ENCODE measurements around the gene PRUNE2. TPM values are rescaled to one million over a fixed set of nuclear protein-coding genes. Genes with fewer than 3 reads are reported as not detected.

The PRUNE2 gene
- total RNA-seq, 2 experiments from 2014 or later, result 0.23 to 0.42 TPM

DNA sequence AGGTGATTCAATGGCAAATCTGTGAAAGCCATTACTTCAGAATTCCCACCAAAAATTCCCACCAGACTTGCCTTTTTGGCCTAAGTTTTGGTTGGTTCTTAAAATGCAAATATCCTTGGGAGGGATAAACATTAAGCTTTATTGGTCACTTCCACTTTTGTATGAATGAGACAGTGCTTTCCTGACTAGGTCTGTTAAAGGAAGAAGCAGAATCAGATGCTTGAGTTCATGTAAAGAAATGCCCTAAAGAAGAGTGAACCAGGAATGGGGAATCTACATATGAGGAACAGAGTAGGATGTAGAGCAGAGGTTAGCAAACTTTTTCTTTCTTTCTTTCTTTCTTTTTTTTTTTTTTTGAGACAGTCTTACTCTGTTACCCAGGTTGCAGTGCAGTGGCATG, 317.6 kb downstream of the PRUNE2 start:
- H3K27me3 Mint-ChIP-seq, result peaks cover 2% of the 10 kb centered on the region
- H3K4me1 Mint-ChIP-seq, result peaks cover 2% of the 10 kb centered on the region
- H3K36me3 Mint-ChIP-seq (ENCODE audit: low read depth), result no peaks in the 10 kb centered on the region
- no peak for DNase-seq
- ChIA-PET CTCF (no interaction called here), POLR2A (no interaction called here)
- H3K4me3 Mint-ChIP-seq, result no peak overlapping the region
- no peaks in the 10 kb centered on the region for H3K9me3 Mint-ChIP-seq
- no peak overlapping the region for H3K27ac Mint-ChIP-seq

DNA sequence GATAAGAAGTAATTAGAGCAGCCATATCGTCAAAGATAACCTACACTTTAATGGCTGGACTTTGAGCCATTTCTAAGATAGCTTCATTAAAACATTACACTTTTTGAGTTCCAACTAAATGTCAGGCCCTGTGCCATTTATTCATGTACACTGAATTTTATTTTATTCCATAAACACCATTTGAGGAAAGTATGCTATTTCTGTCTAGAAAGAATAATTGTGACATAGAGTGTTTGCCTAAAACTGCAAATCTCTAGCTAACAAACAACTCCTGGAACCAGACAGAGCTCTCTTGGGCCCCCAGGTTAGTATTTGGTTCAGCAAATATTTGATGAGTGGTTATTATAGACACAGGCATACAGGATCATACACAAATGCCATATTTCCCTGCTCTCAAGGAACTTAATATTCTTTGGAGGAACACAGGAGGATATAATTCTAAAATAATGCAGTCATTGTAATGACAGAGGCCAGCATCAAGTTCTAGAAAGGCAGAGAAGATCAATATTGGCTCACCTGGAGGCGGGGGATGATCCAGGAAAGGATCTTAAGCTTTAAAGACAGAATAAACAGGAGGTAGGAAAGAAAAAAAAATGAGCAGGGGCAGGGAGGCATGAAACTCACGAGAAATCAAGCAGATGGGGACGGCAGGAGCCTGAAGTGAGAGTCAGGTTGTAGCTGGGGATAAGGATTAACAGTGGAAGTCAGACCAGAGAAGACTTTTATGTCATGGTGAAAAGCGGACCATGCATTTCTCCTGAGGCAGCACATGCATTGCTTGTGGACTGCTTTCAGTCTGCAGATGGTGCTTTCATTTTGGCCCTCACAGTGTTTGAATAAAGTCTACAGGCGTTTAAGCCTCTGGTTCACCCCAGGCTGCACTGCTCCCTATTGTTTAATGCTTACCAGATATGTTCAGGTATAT, 319.3 kb downstream of the PRUNE2 start:
- Mint-ChIP-seq H3K9me3 (no peaks in the 10 kb centered on the region), H3K4me3 (no peak overlapping the region), H3K4me1 (no peaks in the 10 kb centered on the region), H3K36me3 (ENCODE audit: low read depth) (no peaks in the 10 kb centered on the region), H3K27ac (no peak overlapping the region), H3K27me3 (peaks cover 2% of the 10 kb centered on the region)
- ChIA-PET CTCF (no interaction called here), POLR2A (no interaction called here)
- DNase-seq, result no peak

DNA sequence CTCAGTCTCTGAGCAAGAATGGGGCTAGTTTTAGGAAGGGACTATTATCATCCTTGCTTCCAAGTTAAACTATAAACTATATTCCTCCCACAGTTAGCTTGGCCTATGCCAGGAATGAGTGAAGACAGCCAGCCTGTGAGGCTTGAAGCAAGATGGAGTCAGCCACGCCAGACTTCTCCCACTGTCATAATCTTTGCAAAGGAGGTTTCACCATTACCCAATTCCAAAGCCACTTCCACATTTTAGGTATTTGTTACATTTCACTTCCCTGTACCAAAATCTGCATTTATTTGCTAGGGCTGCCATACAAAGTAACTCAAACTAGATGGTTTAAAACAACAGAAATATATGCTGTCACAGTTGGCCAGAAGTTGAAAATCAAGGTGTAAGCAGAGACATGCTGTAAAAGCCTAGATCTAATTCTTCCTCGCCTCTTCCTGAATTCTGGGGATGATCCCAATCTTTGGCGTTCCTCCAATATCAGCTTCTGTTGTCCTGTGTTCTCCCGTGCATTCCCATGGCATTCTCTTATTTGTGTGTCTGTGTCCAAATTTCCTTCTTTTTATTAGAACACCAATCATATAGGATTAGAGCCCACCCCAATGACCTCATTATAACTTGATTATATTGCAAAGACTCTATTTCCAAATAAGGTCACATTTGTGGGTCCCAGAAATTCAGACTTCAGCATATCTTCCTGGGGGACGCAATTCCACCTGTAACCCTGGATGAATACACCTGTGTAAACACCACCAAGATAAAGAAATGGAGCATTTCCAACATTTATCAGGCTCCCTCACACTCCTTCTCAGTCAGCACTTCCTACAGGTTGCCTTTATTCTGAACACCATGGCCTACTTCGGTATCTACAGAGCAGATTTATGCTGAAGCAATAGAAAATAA, 320.2 kb downstream of the PRUNE2 start:
- Mint-ChIP-seq H3K4me1 (no peaks in the 10 kb centered on the region), H3K9me3 (no peaks in the 10 kb centered on the region), H3K4me3 (no peak overlapping the region), H3K27me3 (no peaks in the 10 kb centered on the region), H3K36me3 (ENCODE audit: low read depth) (no peaks in the 10 kb centered on the region), H3K27ac (no peak overlapping the region)
- DNase-seq, result no peak
- CTCF ChIA-PET, result no interaction called here
- POLR2A ChIA-PET, result no interaction called here

DNA sequence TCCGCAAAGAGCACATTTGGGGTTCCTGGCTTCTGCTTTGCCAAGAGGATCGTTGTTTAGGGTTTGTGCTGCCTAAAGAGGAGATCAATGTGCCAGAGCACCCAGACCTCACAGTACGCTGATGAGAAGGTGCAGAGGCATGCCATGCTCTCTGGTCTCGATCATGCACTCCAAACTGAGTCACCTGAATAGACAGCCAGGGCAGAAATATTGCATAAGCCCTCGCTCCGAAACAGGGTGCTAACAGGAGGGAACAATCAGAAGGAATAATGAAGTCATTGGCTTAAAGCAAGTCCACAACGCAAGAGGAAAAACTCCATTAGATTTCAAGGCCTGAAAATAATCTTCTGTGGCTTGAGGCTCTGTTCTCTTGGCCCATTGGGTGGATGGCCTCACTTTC, 322.7 kb downstream of the PRUNE2 start:
- Mint-ChIP-seq H3K4me3 (no peak overlapping the region), H3K4me1 (no peaks in the 10 kb centered on the region), H3K9me3 (no peaks in the 10 kb centered on the region), H3K36me3 (ENCODE audit: low read depth) (no peaks in the 10 kb centered on the region), H3K27me3 (no peaks in the 10 kb centered on the region), H3K27ac (no peak overlapping the region)
- CTCF ChIA-PET, result interaction anchor here (0.7 kb wide), 1 partner anchor 11 kb away, joined by 3 read pairs; no protein-coding TSS in a partner anchor
- POLR2A ChIA-PET, result no interaction called here
- DNase-seq, result no peak

DNA sequence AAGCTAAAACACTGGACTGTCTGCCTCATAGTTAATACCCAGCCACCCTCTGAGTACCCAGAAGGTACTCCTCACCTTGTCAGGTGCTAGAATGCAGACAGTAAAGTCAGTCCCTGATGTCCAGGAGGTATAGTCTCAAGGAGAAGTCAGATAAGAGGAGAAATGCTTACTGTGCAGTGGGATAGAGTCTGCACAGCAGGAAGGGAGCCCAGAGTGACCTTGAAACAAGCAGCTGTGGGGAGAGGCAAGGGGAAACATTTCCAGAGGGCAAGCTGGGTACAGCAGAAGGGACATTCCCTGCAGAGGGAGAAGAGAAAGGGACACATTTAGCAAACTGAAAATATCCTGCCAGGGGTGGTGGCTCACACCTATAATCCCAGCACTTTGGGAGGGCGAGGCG, 324.2 kb downstream of the PRUNE2 start:
- CTCF ChIA-PET, result interaction anchor here (0.6 to 1.6 kb wide), 2 partner anchors 16 to 61 kb away, joined by 3 read pairs; no protein-coding TSS in a partner anchor
- POLR2A ChIA-PET, result no interaction called here
- no peak overlapping the region for H3K27ac Mint-ChIP-seq
- no peaks in the 10 kb centered on the region for H3K27me3 Mint-ChIP-seq
- no peaks in the 10 kb centered on the region for H3K36me3 Mint-ChIP-seq (ENCODE audit: low read depth)
- H3K4me1 Mint-ChIP-seq, result peaks cover 3% of the 10 kb centered on the region
- DNase-seq, result no peak
- no peak overlapping the region for H3K4me3 Mint-ChIP-seq
- no peaks in the 10 kb centered on the region for H3K9me3 Mint-ChIP-seq

DNA sequence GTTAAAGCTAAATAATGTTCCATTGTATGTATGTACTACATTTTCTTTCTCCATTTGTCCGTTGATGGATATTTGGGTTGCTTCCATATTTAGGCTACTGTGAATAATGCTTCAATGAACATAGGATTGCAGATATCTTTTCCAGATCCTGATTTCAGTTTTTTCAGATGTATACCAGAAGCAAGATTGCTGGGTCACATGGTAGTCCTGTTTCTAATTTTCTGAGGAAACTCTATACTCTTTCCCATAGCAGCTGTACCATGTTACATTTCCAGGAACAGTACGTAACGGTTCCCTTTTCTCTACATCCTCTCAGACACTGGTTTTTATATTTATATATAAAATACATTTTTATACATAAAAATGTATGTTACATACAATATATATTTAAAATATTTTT, 325.1 kb downstream of the PRUNE2 start:
- CTCF ChIA-PET, result interaction anchor here (1.6 kb wide), 1 partner anchor 16 kb away, joined by 3 read pairs; no protein-coding TSS in a partner anchor

DNA sequence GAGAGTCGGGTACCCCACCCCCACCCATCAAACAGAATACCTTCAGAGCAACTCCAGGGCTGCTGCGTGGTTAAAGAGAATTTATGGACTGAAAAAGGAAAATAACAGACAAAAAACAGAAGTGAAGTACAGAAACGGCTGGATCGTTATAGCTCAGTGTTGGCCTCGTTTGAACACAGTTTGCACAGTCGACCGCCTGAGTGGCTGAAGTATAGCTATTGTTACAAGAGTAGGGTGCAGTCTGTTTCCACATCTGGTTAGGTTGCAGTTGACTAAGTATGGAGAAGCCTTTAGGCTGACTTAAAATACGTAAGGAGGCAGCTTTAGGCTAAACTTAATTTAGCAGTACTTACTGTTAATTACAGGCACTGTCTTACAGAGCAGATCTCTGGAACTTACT, 325.7 kb downstream of the PRUNE2 start:
- DNase-seq, result no peak
- CTCF ChIA-PET, result interaction anchor here (0.7 to 1.6 kb wide), 3 partner anchors 15 to 298 kb away, joined by 3 read pairs; no protein-coding TSS in a partner anchor
- POLR2A ChIA-PET, result no interaction called here
- no peak overlapping the region for H3K27ac Mint-ChIP-seq
- no peaks in the 10 kb centered on the region for H3K27me3 Mint-ChIP-seq
- peaks cover 12% of the 10 kb centered on the region for H3K4me1 Mint-ChIP-seq
- no peak overlapping the region for H3K4me3 Mint-ChIP-seq
- H3K9me3 Mint-ChIP-seq, result peaks cover 3% of the 10 kb centered on the region
- H3K36me3 Mint-ChIP-seq (ENCODE audit: low read depth), result no peaks in the 10 kb centered on the region

More for the DNA sequence above, 325.1 kb downstream of the PRUNE2 start:
- Mint-ChIP-seq H3K9me3 (peaks cover 3% of the 10 kb centered on the region), H3K36me3 (ENCODE audit: low read depth) (no peaks in the 10 kb centered on the region), H3K4me3 (no peak overlapping the region), H3K4me1 (peaks cover 10% of the 10 kb centered on the region), H3K27ac (no peak overlapping the region), H3K27me3 (no peaks in the 10 kb centered on the region)
- POLR2A ChIA-PET, result no interaction called here
- no peak for DNase-seq

DNA sequence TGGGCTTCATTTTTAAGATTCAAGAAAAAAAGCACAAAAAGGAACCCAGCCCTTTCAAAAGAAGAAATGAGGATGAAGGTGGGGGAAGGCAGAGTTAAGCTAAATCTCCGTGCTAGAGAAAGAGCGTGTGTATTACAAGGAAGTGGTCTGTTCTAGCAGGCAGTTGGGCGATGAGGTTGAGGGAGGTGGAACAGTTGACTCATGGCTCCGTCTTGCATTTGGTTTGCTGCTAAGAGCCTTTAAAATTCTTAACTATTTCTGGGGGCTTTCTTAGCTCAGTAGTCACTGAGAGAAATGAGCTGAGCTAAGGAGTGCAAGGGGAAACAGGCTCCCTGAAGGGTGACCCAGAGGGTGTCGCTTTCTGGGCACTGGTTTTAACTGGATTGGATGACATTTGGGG, 329.6 kb downstream of the PRUNE2 start:
- H3K27me3 Mint-ChIP-seq, result peaks cover 20% of the 10 kb centered on the region

DNA sequence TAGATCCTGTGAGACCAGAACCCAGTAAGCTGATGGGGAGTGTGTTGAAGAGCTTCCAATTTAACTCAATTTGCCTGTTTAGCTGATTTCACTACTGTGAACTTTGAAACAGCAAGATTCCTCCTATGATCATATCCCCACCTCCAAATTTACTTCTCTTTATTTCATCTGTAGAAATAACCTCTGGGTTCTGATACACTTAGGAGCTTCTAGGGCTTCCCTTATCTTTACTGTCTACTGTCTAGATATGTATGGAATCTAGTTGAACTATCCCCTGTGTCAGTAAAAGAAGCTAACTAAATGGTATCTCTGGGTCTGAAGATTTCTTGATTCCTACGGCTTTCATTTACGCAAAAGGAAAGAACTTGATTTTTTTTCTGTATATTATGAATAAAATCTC, 330.2 kb downstream of the PRUNE2 start:
- H3K36me3 Mint-ChIP-seq (ENCODE audit: low read depth), result peaks cover 4% of the 10 kb centered on the region
- H3K27me3 Mint-ChIP-seq, result peaks cover 24% of the 10 kb centered on the region
- H3K9me3 Mint-ChIP-seq, result peaks cover 9% of the 10 kb centered on the region
- CTCF ChIA-PET, result interaction anchor here (0.9 to 1.9 kb wide), 5 partner anchors 10 to 38 kb away, joined by 3 to 6 read pairs (median 3); no protein-coding TSS in a partner anchor
- H3K27ac Mint-ChIP-seq, result no peak overlapping the region
- POLR2A ChIA-PET, result no interaction called here
- H3K4me3 Mint-ChIP-seq, result no peak overlapping the region
- peaks cover 24% of the 10 kb centered on the region for H3K4me1 Mint-ChIP-seq
- DNase-seq, result no peak

More for the DNA sequence above, 329.6 kb downstream of the PRUNE2 start:
- Mint-ChIP-seq H3K27ac (peak overlapping the region; percentile 84), H3K4me3 (no peak overlapping the region), H3K36me3 (ENCODE audit: low read depth) (peaks cover under 1% of the 10 kb centered on the region), H3K9me3 (peaks cover 4% of the 10 kb centered on the region), H3K4me1 (peaks cover 19% of the 10 kb centered on the region)
- POLR2A ChIA-PET, result no interaction called here
- DNase-seq, result peak; percentile 63
- CTCF ChIA-PET, result interaction anchor here (0.8 to 1.9 kb wide), 5 partner anchors 11 to 37 kb away, joined by 3 to 6 read pairs (median 3); no protein-coding TSS in a partner anchor

DNA sequence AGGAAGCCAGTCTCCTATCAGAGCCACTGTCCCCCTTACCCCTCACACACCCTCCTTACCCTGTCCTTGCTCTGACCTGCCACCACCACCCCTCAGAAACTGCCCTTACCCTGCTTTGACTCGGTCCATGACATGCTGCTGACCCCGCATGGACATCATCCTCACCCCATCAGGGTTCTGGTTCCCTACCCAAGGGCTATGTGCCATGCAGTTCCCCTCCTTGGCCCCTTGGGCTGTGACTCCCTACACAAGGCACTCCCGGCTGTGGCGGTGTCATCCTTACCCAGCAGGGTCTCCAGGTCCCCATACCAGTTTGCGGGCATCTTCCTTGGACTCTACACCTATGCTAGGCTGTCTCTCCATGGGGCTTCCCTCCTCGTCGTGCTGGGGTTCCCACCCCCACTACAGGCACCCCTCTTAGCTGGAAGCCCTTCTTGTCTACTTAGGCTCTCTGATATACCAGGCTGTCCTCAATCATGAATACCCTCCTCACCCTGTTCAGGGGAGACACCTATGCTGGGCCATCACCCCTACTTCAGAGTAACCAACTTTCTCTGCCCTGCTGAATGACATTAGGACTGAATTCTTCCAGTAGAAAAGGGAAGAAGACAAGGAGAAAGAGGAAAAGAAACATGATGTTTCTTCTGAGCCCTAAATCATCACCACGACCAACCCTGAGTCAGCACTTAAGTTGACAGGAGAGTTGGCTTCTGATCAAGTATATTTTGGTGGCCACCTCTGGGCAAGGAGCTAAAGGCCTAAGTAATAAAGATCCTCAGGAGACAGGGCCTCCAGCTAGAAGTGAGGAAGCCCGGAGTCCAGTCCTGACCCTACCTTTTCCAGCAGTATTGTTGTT, 331.8 kb downstream of the PRUNE2 start:
- CTCF ChIA-PET, result no interaction called here
- POLR2A ChIA-PET, result no interaction called here
- peaks cover 24% of the 10 kb centered on the region for H3K27me3 Mint-ChIP-seq
- no peak overlapping the region for H3K27ac Mint-ChIP-seq
- H3K4me3 Mint-ChIP-seq, result no peak overlapping the region
- peaks cover 9% of the 10 kb centered on the region for H3K36me3 Mint-ChIP-seq (ENCODE audit: low read depth)
- DNase-seq, result no peak
- H3K9me3 Mint-ChIP-seq, result peaks cover 20% of the 10 kb centered on the region
- H3K4me1 Mint-ChIP-seq, result peaks cover 32% of the 10 kb centered on the region

DNA sequence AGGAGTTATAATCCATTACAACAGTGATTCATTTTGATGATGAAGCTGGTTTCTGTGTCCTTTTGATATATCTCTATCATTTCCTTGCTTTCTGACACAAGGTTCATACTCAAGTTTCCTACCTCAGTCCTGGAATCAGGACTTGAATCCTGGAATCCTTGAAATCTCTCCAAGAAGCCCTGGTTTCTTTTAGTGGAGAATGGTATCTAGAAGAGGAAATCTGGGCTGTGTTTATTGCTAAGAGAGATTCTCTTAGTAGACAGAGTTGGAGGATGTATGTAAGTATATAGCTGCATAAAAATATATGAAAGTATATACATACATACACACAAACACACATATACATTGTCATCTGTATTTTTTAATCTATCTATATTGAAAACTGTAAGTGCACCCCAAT, 332.5 kb downstream of the PRUNE2 start:
- Mint-ChIP-seq H3K27ac (no peak overlapping the region), H3K4me3 (no peak overlapping the region), H3K4me1 (peaks cover 32% of the 10 kb centered on the region), H3K9me3 (peaks cover 20% of the 10 kb centered on the region), H3K27me3 (peaks cover 26% of the 10 kb centered on the region), H3K36me3 (ENCODE audit: low read depth) (peaks cover 9% of the 10 kb centered on the region)
- ChIA-PET POLR2A (no interaction called here), CTCF (no interaction called here)
- DNase-seq, result no peak

DNA sequence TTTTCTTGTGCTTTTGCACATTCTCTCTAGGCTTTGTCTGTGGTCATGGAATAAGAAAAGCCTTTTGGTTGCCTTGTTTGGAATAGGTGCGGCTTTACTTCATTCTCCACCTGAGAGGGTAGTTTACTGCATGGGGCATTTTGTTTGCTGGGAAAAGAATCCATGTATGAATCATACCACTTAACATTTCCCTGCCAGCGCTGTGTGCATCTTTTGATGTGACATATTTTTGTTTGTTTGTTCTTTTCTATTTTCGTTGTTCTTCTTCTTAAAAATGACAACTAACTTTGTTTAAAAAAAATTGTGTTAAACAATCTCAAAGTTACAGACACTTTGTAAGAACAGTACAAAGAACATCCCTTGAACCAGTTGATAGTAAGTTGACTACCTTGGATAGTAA, 333.8 kb downstream of the PRUNE2 start:
- peaks cover 26% of the 10 kb centered on the region for H3K27me3 Mint-ChIP-seq
- H3K27ac Mint-ChIP-seq, result no peak overlapping the region
- CTCF ChIA-PET, result no interaction called here
- H3K4me1 Mint-ChIP-seq, result peaks cover 29% of the 10 kb centered on the region
- DNase-seq, result no peak
- H3K36me3 Mint-ChIP-seq (ENCODE audit: low read depth), result peaks cover 9% of the 10 kb centered on the region
- peaks cover 20% of the 10 kb centered on the region for H3K9me3 Mint-ChIP-seq
- peak overlapping the region; percentile 48 for H3K4me3 Mint-ChIP-seq
- POLR2A ChIA-PET, result no interaction called here

Data from activated CD4-positive, alpha-beta T cell treated with anti-CD3 and anti-CD28 coated beads, Interleukin-2, amount 10 ng/mL, durations not matched to agents 7 days and 5 days (primary cell).